NCI-H748 treated with DMSO at 0.1 percent for 48 hours (cell line): Measurements from ENCODE around the gene IDH2.

ENCODE experiments used
- DNase-seq: peaks from one replicate; lab custom pipeline; 2025; lab: John Stamatoyannopoulos, UW

Gene IDH2

GRCh38 chr15:90063770-90064247, 38.5 kb downstream of the IDH2 start:
- DNase-seq, result no peak

GRCh38 chr15:90062973-90063769, 39.1 kb downstream of the IDH2 start:
- DNase-seq, result no peak

- peak; percentile 81 for DNase-seq
These were observed 39.8 kb downstream of the IDH2 start for GRCh38 chr15:90062462-90062932.

- DNase-seq, result peak; percentile 40
These were observed 40.2 kb downstream of the IDH2 start for GRCh38 chr15:90062023-90062442.

GRCh38 chr15:90060797-90061196, 41.5 kb downstream of the IDH2 start:
- no peak for DNase-seq

- DNase-seq, result no peak
These were observed 42.9 kb downstream of the IDH2 start for GRCh38 chr15:90059208-90059985.

GRCh38 chr15:90058775-90059174, 43.5 kb downstream of the IDH2 start:
- DNase-seq, result no peak

GRCh38 chr15:90058308-90058707, 44.0 kb downstream of the IDH2 start:
- no peak for DNase-seq

GRCh38 chr15:90056529-90056928, 45.7 kb downstream of the IDH2 start:
- no peak for DNase-seq

GRCh38 chr15:90055182-90055581, 47.1 kb downstream of the IDH2 start:
- no peak for DNase-seq

- DNase-seq, result peak; percentile 79
These were observed 47.6 kb downstream of the IDH2 start for GRCh38 chr15:90054618-90055097.

- no peak for DNase-seq
These were observed 48.4 kb downstream of the IDH2 start for GRCh38 chr15:90053685-90054466.

GRCh38 chr15:90051874-90052273, 50.4 kb downstream of the IDH2 start:
- DNase-seq, result no peak

- DNase-seq, result no peak
These were observed 52.3 kb downstream of the IDH2 start for GRCh38 chr15:90049666-90050604.

GRCh38 chr15:90049030-90049429, 53.2 kb downstream of the IDH2 start:
- no peak for DNase-seq

- DNase-seq, result no peak
These were observed 54.2 kb downstream of the IDH2 start for GRCh38 chr15:90047956-90048575.

- no peak for DNase-seq
These were observed 55.3 kb downstream of the IDH2 start for GRCh38 chr15:90046911-90047392.

GRCh38 chr15:90046289-90046688, 56.0 kb downstream of the IDH2 start:
- DNase-seq, result no peak

- DNase-seq, result no peak
These were observed 57.3 kb downstream of the IDH2 start for GRCh38 chr15:90044916-90045371.

- no peak for DNase-seq
These were observed 58.1 kb downstream of the IDH2 start for GRCh38 chr15:90044191-90044590.
